H1 (cell line): ENCODE data around the gene BNIP2. TPM values are rescaled to one million over a fixed set of nuclear protein-coding genes. Genes with fewer than 3 reads are reported as not detected.

Source experiments
- CTCF ChIA-PET: fragments of 300-600 bp; sonication (Branson Sonifier 250); formaldehyde crosslinking; loops from one replicate; lab custom pipeline; 2021; ENCODE audit not compliant: partially characterized antibody; lab: Charles Lee
- POLR2A ChIA-PET: fragments of 300-600 bp; sonication (Branson Sonifier 250); formaldehyde crosslinking; loops from one replicate; lab custom pipeline; 2021; ENCODE audit warnings: inconsistent platforms; ENCODE audit not compliant: partially characterized antibody; lab: Charles Lee
- DNase-seq, 2 experiments: peaks; one replicate each; pipeline versions ENCODE4 v3.0.0 to v3.0.0-alpha.2; 2010 to 2022; ENCODE audit warnings: low spot score in 2 of 2, low read depth in 1 of 2, mixed read lengths in 1 of 2
- FAIRE-seq: peaks from 2 replicates; lab custom pipeline; 2011; peaks lifted over from hg19 to GRCh38; lab: Jason Lieb, UNC
- H2AFZ ChIP-seq: 2 replicates; pipeline ENCODE4 v1.8.1; 2012; ENCODE audit warnings: low read length, inconsistent platforms
- H2AK5ac ChIP-seq: 2 replicates; pipeline ENCODE4 v1.6.1; 2013; ENCODE audit warnings: low read depth, low read length
- H2BK120ac ChIP-seq: replicated peaks from 2 replicates; pipeline ENCODE3; 2013; ENCODE audit warnings: low read depth, low read length, inconsistent platforms
- H2BK12ac ChIP-seq: 2 replicates; pipeline ENCODE4 v1.6.1; 2013; ENCODE audit warnings: low read depth, low read length
- H2BK15ac ChIP-seq: 2 replicates; pipeline ENCODE4 v1.6.1; 2013; ENCODE audit warnings: low read length
- H2BK20ac ChIP-seq: 2 replicates; pipeline ENCODE4 v1.6.1; 2013; ENCODE audit warnings: low read length
- H2BK5ac ChIP-seq: 2 replicates; pipeline ENCODE4 v1.6.1; 2013; ENCODE audit warnings: low read depth, low read length
- H3K14ac ChIP-seq: 2 replicates; pipeline ENCODE4 v1.6.1; 2013; ENCODE audit warnings: inconsistent platforms; ENCODE audit not compliant: insufficient read length
- H3K18ac ChIP-seq: 2 replicates; pipeline ENCODE4 v1.6.1; 2013; ENCODE audit warnings: low read length; ENCODE audit errors: extremely low read depth
- H3K23ac ChIP-seq: 2 replicates; pipeline ENCODE4 v1.6.1; 2013; ENCODE audit warnings: inconsistent platforms; ENCODE audit not compliant: insufficient read length
- H3K23me2 ChIP-seq: 2 replicates; pipeline ENCODE4 v1.6.1; 2013; ENCODE audit warnings: low read depth, low read length
- H3K27ac ChIP-seq: 2 replicates; pipeline ENCODE4 v1.6.1; 2011; ENCODE audit warnings: low read depth, low read length, inconsistent platforms
- H3K27me3 ChIP-seq, 4 experiments: replicated peaks in 1 of 4; 1 replicate in 1 of 4; 2 replicates in 3 of 4; pipeline versions ENCODE4 v1.6.1 to v1.8.1; 2011 to 2013; ENCODE audit warnings: low read length in 3 of 4, mild to moderate bottlenecking in 3 of 4, inconsistent platforms in 2 of 4, mixed read lengths in 2 of 4, moderate library complexity in 1 of 4; ENCODE audit not compliant: control insufficient read depth in 3 of 4, insufficient read depth in 3 of 4; ENCODE audit errors: extremely low read depth in 1 of 4
- H3K36me3 ChIP-seq, 4 experiments: 2 replicates each; pipeline versions ENCODE4 v1.6.1 to v1.8.1; 2011 to 2013; ENCODE audit warnings: mild to moderate bottlenecking in 4 of 4, low read length in 3 of 4, moderate library complexity in 2 of 4, control low read depth in 1 of 4, inconsistent platforms in 1 of 4; ENCODE audit not compliant: insufficient read depth in 4 of 4, control insufficient read depth in 2 of 4
- H3K4ac ChIP-seq: replicated peaks from 2 replicates; pipeline ENCODE3; 2013; ENCODE audit warnings: low read length, low read depth, mixed read lengths, inconsistent platforms; ENCODE audit not compliant: insufficient read length
- H3K4me1 ChIP-seq, 4 experiments: replicated peaks in 1 of 4; 1 replicate in 1 of 4; 2 replicates in 3 of 4; pipeline versions ENCODE4 v1.6.1 to v1.8.1; 2011 to 2013; ENCODE audit warnings: low read length in 3 of 4, inconsistent platforms in 2 of 4, mixed read lengths in 1 of 4; ENCODE audit not compliant: insufficient read depth in 4 of 4, control insufficient read depth in 3 of 4
- H3K4me2 ChIP-seq, 2 experiments: 2 replicates each; pipeline versions ENCODE4 v1.6.1 to v1.8.1; 2011 to 2013; ENCODE audit warnings: low read depth in 2 of 2, low read length in 2 of 2, control low read depth in 1 of 2, inconsistent platforms in 1 of 2, mild to moderate bottlenecking in 1 of 2; ENCODE audit not compliant: insufficient read depth in 1 of 2
- H3K4me3 ChIP-seq, 4 experiments: fragments of 200-600, 300-600 bp in 1 of 4; sonication (generic), shearing (Covaris generic), sonication (Bioruptor Twin) in 1 of 4; 2 replicates each; pipeline versions ENCODE4 v1.5.1 to v1.8.1; 2011 to 2016; ENCODE audit warnings: low read length in 4 of 4, low read depth in 3 of 4, control low read depth in 2 of 4, inconsistent platforms in 2 of 4, mild to moderate bottlenecking in 2 of 4, mixed read lengths in 1 of 4, moderate library complexity in 1 of 4; ENCODE audit not compliant: insufficient read depth in 2 of 4; ENCODE audit errors: extremely low read depth in 1 of 4
- H3K56ac ChIP-seq: replicated peaks from 2 replicates; pipeline ENCODE3; 2013; ENCODE audit warnings: low read depth, mild to moderate bottlenecking, mixed read lengths, low read length, inconsistent platforms; ENCODE audit not compliant: insufficient read length
- H3K79me1 ChIP-seq: 2 replicates; pipeline ENCODE4 v1.6.1; 2013; ENCODE audit warnings: low read depth, low read length, control low read depth
- H3K79me2 ChIP-seq, 2 experiments: 2 replicates each; pipeline versions ENCODE4 v1.6.1 to v1.8.1; 2012 to 2013; ENCODE audit warnings: low read length in 2 of 2, mild to moderate bottlenecking in 2 of 2, inconsistent platforms in 1 of 2; ENCODE audit not compliant: insufficient read depth in 2 of 2, control insufficient read depth in 1 of 2
- H3K9ac ChIP-seq, 4 experiments: replicated peaks in 1 of 4; 1 replicate in 1 of 4; 2 replicates in 3 of 4; pipeline versions ENCODE4 v1.6.1 to v1.8.1; 2011 to 2013; ENCODE audit warnings: low read depth in 3 of 4, low read length in 3 of 4, control low read depth in 2 of 4, mild to moderate bottlenecking in 2 of 4, moderate library complexity in 2 of 4, inconsistent platforms in 1 of 4; ENCODE audit errors: extremely low read depth in 1 of 4
- H3K9me3 ChIP-seq, 2 experiments: 2 replicates each; pipeline versions ENCODE4 v1.6.1 to v1.8.1; 2012 to 2013; ENCODE audit warnings: mild to moderate bottlenecking in 2 of 2, moderate library complexity in 2 of 2, control low read depth in 1 of 2, inconsistent platforms in 1 of 2, low read depth in 1 of 2, low read length in 1 of 2, mixed read lengths in 1 of 2; ENCODE audit not compliant: insufficient read depth in 2 of 2
- H4K20me1 ChIP-seq, 2 experiments: replicated peaks in 1 of 2; 2 replicates each; pipeline versions ENCODE3 to v1.8.1; 2011 to 2013; ENCODE audit warnings: inconsistent platforms in 2 of 2, low read length in 2 of 2, mild to moderate bottlenecking in 1 of 2; ENCODE audit not compliant: insufficient read depth in 2 of 2, control insufficient read depth in 1 of 2
- H4K5ac ChIP-seq: 2 replicates; pipeline ENCODE4 v1.6.1; 2013; ENCODE audit warnings: low read length, low read depth, mixed read lengths, inconsistent platforms; ENCODE audit not compliant: insufficient read length
- H4K8ac ChIP-seq: 2 replicates; pipeline ENCODE4 v1.8.0; 2013; ENCODE audit warnings: mild to moderate bottlenecking, moderate library complexity, low read length, inconsistent platforms; ENCODE audit not compliant: insufficient read depth; ENCODE audit errors: extremely low read depth
- H4K91ac ChIP-seq: replicated peaks from 2 replicates; pipeline ENCODE3; 2013; ENCODE audit warnings: low read length, mixed read lengths, inconsistent platforms; ENCODE audit not compliant: insufficient read length
- CTCF ChIP-seq, 3 experiments: IDR thresholded peaks; 1 replicate in 2 of 3; 2 replicates in 1 of 3; pipeline versions ENCODE4 v1.5.1 to v1.6.1; 2011; ENCODE audit warnings: low read length in 3 of 3, mild to moderate bottlenecking in 3 of 3, inconsistent platforms in 2 of 3, low read depth in 1 of 3, moderate library complexity in 1 of 3; ENCODE audit not compliant: insufficient read depth in 1 of 3; ENCODE audit errors: control extremely low read depth in 1 of 3
- WGBS, 2 experiments: shearing (Covaris generic) in 1 of 2; methylation state at CpG; one replicate each; pipeline versions ENCODE4 v1.1.6 to v1.1.7; 2013 to 2015; ENCODE audit warnings: low lambda C conversion rate in 2 of 2, mixed read lengths in 2 of 2, inconsistent platforms in 1 of 2, low coverage in 1 of 2, missing lambda C conversion rate in 1 of 2; ENCODE audit not compliant: insufficient replicate concordance in 2 of 2, insufficient coverage in 1 of 2, insufficient read length in 1 of 2; ENCODE audit errors: extremely low coverage in 1 of 2, missing lambda C conversion rate in 1 of 2; 5-methylcytosine and 5-hydroxymethylcytosine counted together
- polyA plus RNA-seq, 7 experiments: library from polyadenylated mRNA; depleted of rRNA in 3 of 7; stranded (reverse) in 5 of 7; unstranded in 2 of 7; fragments of >200 nt in 5 of 7; fragments of 200-250 nt in 2 of 7; gene quantifications; 1 replicate in 5 of 7; 2 replicates in 1 of 7; 4 replicates in 1 of 7; pipeline versions ENCODE4 v1.2.1 to v1.2.3, GENCODE V29; 2011 to 2013; ENCODE audit warnings: missing spikeins in 2 of 7, mixed read lengths in 2 of 7
- total RNA-seq: library from RNA; stranded (reverse); fragmentation: NEBNext Ultra II Directional; extraction: Animal tissue kit (Norgen Biotek cat#: 25700); gene quantifications from 2 replicates; pipeline ENCODE4 v1.2.1, GENCODE V29; 2021

The BNIP2 gene
- total and polyA plus RNA-seq, 2 of the 8 experiments (the other 6 are each of a cell fraction or from before 2014, with no cell fraction given) = 11.8 to 40.6 TPM

DNA sequence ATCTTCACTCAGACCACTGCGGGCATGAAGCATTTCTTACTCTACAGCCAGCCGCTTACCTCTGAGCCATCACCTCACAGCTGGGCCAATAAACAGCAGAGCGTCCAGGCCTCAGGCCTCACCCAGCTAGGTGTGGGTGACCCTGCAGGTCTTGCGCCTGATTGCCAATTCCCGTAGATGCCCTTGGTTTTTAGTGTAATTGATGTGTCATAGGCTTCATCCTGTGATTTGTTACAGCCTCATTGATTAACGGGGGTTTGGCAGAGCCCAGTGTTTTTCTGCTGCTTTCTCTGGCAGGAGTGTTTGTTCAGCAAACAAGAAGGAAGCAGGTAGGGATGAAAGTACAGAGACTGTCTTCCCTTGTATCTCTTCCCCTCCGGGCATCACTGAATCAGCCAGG is 49.6 kb upstream of the BNIP2 start:
- no peak overlapping the region for H2AK5ac ChIP-seq
- no peak overlapping the region for H3K4ac ChIP-seq
- no peak overlapping the region for H2BK20ac ChIP-seq
- H3K27me3 ChIP-seq = no peaks in the 10 kb centered on the region
- H2BK5ac ChIP-seq = no peak overlapping the region
- no peaks in the 10 kb centered on the region for H3K4me1 ChIP-seq
- H4K5ac ChIP-seq = no peak overlapping the region
- H3K23me2 ChIP-seq = no peaks in the 10 kb centered on the region
- no peak overlapping the region for H4K91ac ChIP-seq
- H3K9ac ChIP-seq = no peak overlapping the region
- WGBS, 2 experiments = 84% methylated on average over 7 of the region's 7 CpGs; no CpG with 5 or more reads in 1 of the 2 experiments
- no peaks in the 10 kb centered on the region for H3K79me2 ChIP-seq
- no peaks in the 10 kb centered on the region for H3K79me1 ChIP-seq
- TF ChIP-seq CTCF (IDR thresholded peaks at IDR 0.05; ENCODE audit: control extremely low read depth in 1 of 3, insufficient read depth in 1 of 3, low read depth in 1 of 3, low read length in 3 of 3) = no peak
- H4K8ac ChIP-seq = no peak overlapping the region
- no peak overlapping the region for H3K27ac ChIP-seq
- H3K4me3 ChIP-seq = no peak overlapping the region
- ChIA-PET POLR2A (no interaction called here), CTCF (interaction anchor here (1.5 to 7.1 kb wide), 3 partner anchors 13 to 587 kb away, joined by 5 to 54 read pairs (median 9); no protein-coding TSS in a partner anchor)
- no peaks in the 10 kb centered on the region for H3K9me3 ChIP-seq
- FAIRE-seq (no peak), DNase-seq (no peak)
- H3K56ac ChIP-seq = no peak overlapping the region
- no peak overlapping the region for H3K23ac ChIP-seq
- no peak overlapping the region for H3K14ac ChIP-seq
- no peaks in the 10 kb centered on the region for H3K36me3 ChIP-seq
- H2BK120ac ChIP-seq = no peak overlapping the region
- H2AFZ ChIP-seq = no peak overlapping the region
- no peak overlapping the region for H2BK15ac ChIP-seq
- no peak overlapping the region for H3K4me2 ChIP-seq
- no peak overlapping the region for H3K18ac ChIP-seq
- no peak overlapping the region for H2BK12ac ChIP-seq
- no peaks in the 10 kb centered on the region for H4K20me1 ChIP-seq
